ENCODE measurements around the gene IP6K1.
"Not testable (repeated sequence)": the region's sequence is repeated elsewhere in the genome, so short reads cannot be mapped to it uniquely, and the experiment has no call there.

IP6K1 gene

DNA sequence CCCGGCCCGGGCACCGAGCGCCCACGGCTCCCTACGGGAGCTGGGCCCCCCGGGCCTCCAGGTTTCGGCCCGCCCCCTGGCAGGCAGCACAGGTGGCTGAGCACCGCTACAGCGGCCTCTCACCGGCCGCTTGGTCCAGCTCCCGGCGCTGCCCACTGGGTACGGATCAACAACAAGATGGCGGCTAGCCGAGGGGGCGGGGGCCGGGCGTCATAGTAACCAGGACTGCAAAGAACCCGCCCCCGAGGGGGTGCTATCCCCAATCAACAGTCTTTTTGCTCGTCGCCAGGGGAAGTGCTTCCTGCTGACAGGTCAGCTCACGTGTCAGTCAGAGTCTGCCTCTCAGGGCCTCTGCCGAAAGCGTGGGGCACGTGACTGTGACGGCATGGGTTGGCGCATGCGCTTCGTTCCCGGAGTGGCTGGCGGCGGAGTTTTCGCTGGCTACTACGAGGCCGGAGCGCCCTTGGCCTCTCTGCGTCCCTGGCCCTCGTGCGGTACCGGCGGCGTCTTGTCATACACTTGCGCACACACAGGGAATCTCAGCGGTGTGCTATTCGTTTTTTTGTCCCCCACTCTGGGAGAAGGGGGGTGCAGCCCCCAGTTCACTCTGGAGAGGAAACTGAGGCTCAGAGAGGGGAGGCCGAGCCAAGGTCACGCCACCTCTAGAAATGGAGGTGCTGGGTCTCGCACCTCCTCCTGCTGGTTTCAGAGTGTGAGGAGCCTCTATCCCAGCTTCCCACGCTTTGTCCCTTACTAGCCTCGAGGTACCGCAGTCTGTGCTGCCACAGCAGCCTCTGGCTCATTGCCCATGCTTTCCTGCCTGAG is at the start of gene IP6K1:
Gene IP6K1 (minus strand): TSS at position 186 of the 825 bp plus-strand sequence. CDS start 38,502 bp downstream, outside the sequence.
- in situ Hi-C loops (cut with MboI; ENCODE audit: low sequenced_read_pairs) = no loop called here

DNA sequence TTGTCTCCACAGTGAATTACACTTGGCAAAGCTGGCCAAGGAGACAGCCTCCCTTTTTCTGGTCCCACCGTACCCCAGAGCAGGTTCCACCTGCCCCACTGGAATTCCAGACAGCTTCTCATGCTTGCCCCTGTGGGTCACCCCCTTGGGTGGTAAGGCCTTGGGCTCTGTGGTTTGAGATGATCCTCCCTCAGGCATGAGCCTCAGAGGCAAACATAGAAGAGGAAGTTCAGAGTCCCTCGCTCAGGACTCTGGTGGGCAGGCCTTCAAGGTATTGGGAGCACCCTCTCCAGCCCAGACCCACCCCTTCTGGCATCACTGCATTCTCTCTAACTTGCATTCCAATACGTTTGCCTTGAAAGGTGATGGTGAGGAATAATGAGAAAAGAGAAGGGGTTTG is 45.0 kb upstream of the IP6K1 start:
- in situ Hi-C loops (cut with MboI; ENCODE audit: low sequenced_read_pairs) = no loop called here

DNA sequence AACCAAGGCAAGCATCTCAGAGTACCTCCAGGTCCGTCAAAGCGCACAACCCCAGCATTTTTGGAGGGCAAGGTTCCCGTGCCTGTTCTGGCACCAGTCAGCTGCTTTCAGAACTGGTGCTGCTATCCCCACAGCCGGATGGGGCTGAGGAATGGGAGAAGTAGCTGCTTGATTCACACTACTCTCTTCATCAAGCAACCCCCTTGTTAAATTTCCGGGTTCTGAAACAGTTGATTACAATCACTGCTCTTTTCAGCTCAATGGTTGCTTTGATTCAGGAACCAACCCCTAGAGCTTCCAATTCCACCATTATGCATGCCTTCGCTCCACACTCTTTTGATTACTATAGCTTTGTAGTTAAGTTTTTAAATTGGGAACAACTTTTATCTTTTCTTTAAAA is 39.7 kb upstream of the IP6K1 start:
- in situ Hi-C loops (cut with MboI; ENCODE audit: low sequenced_read_pairs) = no loop called here

DNA sequence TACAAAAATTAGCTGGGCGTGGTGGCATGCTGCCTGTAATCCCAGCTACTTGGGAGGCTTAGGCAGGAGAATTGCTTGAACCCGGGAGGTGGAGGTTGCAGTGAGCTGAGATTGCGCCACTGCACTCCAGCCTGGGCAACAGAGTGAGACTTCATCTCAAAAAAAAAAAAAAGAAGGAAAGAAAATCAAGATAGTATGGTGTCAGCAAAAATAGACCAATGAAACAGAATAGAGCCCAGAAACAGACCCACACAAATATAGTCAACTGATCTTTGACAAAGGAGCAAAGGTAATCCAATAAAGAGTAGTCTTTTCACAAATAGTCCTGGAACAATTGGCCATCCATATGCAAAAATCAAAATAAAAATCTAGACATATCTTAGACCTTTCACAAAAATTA is 36.8 kb upstream of the IP6K1 start:
- in situ Hi-C loops (cut with MboI; ENCODE audit: low sequenced_read_pairs) = not testable (repeated sequence)

DNA sequence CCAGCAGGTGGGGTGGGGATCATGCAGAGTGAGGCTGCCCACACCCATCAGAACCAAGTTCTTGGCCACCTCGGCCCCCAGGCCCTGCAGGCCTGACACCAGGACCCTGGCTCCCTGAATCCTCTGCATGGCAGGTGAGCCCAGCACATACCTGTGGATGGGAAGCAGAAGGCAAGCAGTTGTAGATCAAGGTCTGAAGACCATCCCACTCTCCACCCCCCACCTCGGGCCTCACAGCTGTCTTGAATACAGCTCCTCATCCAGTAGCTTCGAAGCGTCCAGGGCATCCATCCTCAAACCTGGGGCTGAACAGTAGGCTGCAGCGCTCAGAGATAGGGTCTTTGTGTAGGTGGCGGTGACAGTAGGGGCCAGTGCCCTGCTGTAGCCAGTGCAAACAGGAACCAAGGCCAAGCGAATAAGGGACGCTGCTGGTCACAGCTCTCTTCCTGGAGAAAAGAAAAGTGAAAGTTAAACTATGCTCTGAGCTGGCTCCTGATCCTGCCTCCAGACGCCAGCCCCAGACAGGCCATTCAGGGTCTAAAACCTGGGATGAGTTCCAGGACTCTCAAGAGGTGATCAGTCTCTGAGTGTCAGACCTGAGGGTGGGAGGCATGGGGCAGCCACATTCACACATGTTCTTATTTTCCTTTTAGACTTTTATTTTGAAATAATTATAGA is 27.3 kb upstream of the IP6K1 start, which contains the start of gene UBA7:
Gene UBA7 (minus strand): TSS at position 457 of the 678 bp plus-strand sequence. CDS start 166 bp downstream, at position 291.
- in situ Hi-C loops (cut with MboI; ENCODE audit: low sequenced_read_pairs) = no loop called here

DNA sequence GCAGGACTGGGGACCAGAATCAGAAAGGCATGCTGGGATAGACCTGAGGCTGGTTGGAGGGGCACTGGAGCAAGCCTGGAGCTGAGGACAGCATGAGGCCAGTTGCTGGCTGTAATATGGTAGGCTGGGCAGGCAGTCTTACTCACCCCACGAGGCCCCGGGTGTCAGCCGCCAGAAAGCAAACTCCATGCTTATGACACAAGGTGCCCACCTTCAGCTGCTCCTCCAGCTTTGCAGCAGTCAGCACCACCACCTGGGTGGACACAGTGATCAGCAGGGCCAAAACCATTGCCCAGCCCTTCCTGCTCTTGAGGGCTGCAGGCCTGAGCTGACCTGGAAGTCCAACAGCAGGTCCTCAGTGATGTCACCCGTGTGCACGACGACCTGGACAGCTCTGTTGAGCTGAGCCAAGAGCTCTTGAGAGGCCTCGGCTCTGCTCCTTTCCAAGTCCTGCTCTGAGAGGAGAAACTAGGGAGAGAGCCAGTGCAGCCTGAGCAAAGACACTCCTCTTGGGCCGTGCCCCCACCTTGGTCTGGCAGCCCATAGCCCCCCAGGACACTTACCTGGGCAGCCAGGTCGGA is 26.7 kb upstream of the IP6K1 start:
- in situ Hi-C loops (cut with MboI; ENCODE audit: low sequenced_read_pairs) = no loop called here

DNA sequence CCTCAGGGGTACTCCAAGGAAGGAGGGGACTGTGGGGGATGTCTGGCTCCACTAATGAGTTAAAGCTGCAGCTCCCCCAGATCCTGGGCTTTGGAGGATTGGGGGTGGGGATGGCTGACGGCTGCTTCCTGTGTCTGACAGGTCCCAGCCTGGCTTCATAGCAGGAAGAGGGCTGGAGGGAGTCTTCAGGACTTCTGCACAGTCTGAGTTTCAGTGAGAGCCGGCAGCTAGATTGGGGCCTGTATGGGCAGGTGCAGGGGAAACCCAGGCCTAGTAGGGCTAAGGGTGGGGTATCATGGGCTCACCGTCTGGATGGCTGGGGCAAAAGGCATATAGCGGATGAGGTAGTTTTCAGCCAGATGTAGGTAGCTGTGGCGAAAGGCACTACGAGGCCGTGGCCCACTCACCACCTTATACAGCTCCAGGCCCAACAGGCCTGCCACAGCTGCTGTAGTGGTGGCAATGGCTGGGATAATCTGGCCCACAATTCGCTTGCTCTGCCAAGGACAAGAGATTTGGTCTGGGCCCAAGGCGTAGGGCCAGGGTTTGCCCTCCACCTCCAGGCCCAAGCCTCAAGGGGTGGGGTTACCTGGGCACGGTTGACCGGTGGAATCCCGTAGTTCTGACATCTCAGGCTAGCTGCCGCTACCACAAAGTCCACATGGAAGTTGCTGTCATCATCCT is 21.2 kb upstream of the IP6K1 start:
- in situ Hi-C loops (cut with MboI; ENCODE audit: low sequenced_read_pairs) = no loop called here

DNA sequence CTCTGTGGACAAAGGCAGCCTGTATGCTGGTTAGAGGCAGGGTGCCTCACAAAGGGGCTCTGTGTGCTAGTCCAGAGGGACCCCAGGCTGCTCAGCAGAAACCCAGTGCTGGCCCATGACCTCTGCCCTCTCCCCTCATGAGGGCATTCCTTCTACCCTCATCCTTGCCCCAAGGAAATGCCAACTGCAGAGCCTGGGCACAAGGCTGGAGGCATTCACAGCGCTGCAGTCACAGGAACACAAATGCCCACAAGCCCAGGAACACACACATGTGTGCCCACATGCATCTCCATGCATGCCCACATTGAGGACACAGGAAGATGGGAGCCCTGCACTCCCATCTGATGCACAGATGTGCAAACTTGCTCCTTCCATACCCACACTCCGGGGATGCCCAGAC is 20.5 kb upstream of the IP6K1 start:
- in situ Hi-C loops (cut with MboI; ENCODE audit: low sequenced_read_pairs) = no loop called here

DNA sequence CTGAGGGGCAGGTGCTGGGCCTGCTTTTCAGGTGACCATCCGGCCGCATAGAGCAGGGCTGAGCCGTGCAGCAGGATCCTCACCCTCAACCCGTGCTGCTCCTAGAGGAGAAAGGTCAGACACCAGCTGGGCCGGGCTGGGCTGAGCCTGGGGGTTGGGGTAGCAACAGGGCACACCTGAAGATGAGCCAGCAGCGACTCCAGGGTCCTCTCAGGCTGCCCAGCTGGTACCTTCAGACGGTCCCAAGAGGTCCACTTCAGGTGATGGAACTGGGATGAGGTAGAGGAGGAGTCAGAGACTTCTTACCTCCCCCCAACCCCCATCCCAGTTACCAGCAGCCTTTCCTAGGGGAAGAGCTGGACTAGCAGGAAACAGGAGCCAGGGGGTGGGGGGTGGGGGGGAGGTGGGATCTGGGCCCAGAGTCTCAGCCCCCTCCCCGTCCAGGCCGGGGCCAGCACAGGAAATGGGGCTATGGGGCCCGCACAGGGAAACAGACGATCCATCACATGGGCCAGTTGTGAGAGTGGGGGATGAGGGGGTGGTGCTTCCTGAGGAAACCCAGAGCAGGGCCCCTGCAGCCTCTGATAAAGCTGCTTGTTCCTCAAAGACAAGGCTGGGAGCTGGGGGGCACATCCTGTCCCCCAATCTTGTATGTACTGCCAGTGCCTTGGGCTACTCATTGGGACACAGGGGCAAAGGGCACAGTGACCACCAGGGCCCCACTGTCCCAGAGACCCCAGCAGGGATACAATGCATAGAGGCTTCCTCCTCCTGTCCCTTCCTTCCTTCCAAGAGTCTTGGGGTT is 19.8 kb upstream of the IP6K1 start:
- in situ Hi-C loops (cut with MboI; ENCODE audit: low sequenced_read_pairs) = no loop called here

DNA sequence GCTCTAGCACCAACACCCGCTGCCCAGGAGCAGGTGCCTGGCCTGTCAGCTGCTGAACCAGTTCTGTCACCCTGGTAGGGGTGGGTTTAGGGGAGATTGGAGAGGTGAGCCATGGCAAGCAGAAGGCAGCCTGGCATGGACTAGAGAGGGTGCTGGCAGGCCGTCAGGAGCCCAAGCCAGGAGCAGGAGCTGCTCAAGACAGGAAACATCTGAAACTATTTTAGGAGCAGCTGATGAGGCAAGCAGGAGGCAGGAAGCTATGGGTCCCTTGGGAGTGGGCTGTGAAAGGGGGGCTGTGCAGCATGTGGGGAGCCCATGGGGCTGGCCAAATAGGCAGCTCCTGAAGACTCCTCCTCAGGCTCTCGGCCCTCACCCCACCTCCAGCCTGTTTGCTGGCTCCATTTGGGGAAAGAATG is 19.0 kb upstream of the IP6K1 start:
- in situ Hi-C loops (cut with MboI; ENCODE audit: low sequenced_read_pairs) = no loop called here

DNA sequence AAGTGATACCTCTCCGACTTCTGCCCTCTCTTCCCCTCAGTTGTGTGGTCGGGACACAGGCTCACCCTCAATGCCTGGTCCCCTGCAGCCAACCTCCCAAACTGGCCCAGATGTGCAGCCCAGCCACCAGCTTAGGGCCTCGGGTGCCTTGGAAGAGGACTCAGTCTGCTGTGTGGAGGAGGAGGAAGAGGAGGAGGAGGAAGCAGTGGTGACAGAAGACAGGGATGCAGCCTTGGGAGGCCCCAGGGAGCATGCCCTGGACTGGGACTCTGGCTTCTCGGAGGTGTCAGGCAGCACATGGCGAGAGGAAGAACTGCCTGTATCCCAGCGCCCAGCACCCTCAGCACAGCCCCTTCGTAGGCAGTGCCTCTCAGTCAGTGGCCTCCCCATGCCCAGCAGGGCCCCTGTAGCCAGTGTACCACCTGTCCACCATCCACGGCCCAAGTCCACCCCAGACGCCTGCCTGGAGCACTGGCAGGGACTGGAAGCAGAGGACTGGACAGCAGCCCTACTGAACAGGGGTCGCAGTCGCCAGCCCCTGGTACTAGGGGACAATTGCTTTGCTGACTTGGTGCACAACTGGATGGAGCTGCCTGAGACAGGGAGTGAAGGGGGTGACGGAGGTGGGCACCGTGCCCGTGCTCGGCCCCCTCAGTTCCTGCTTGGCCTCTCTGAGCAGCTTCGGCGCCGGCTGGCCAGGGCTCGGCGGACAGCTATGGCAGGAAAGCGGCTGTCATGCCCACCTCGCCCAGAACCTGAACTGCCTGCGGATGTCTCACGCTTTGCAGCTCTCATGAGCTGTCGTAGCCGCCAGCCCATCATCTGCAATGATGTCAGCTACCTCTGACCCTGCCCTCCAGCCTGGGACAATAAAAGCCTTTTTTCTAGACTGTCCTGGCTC is 18.0 kb upstream of the IP6K1 start:
- in situ Hi-C loops (cut with MboI; ENCODE audit: low sequenced_read_pairs) = no loop called here

DNA sequence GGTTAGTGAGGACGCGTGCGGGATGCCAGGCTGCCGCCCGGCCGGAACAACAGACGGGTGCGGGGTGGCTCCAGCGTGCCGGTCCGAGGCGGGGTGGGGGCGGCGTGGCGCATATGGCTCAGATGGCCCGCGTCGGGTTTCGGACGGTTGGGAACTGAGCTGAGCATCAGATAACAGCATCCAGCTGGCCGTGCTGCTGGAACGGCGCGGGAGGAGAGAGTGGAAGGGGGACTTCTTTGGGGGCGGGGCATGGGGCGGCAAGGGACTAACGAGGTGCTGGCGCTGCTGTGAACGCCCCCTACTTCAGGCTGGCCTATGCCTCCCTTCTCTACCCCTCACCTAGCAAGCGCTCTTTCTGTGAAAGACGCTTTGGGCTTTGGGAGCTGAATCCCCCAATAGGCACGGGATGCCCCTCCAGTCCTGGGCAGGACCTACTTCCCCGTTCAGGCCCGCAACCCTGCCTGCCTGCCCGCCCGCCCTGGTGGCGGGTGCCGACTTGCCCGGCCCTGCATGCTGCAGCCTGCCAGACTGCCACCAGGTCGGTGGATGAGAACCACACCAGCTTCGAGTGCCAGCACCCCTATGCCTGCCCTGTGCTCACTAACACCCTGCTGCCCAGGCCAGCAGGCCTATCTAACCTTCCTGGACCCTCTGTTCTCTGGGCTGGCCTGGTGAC is 17.3 kb upstream of the IP6K1 start:
- in situ Hi-C loops (cut with MboI; ENCODE audit: low sequenced_read_pairs) = no loop called here

DNA sequence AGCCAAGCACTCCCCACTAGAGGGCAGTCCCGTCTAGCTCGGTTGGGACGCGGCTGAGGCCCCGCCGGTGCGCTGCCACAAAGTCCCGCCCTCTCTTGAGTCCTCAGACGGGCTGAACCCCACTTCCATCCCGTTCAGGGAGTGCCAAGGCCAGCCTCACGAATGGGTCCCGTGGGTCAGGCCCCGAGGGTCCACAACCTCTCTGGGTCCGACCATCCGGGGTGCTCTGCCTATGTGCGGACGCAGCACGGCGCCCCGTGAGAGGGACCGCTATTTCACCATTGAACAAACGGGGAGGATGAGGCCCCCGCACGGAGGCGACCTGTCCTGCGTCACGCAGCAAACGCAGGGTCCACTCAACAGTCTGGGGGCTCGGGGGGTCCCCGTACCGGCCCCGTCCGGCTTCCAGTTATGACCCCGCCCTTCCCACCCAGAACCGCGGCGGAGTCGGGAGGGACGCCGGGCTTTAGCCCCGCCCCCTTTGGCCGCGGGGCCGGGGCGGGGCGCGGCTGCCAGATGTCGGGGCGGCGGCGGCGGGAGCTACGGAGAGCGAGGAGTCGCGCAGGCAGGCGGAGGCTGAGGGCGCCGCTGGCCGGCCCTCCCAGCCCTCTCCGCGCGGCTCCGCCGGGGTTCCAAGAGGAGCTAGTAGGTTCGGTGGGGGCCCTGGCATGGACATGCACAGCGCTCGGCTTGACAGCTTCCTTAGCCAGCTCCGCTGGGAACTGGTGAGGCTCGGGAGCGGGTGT is 16.6 kb upstream of the IP6K1 start, which contains the start of gene INKA1:
Gene INKA1 (plus strand): TSS at position 543 of the 746 bp plus-strand sequence. CDS start 132 bp downstream, at position 675.
- in situ Hi-C loops (cut with MboI; ENCODE audit: low sequenced_read_pairs) = no loop called here

DNA sequence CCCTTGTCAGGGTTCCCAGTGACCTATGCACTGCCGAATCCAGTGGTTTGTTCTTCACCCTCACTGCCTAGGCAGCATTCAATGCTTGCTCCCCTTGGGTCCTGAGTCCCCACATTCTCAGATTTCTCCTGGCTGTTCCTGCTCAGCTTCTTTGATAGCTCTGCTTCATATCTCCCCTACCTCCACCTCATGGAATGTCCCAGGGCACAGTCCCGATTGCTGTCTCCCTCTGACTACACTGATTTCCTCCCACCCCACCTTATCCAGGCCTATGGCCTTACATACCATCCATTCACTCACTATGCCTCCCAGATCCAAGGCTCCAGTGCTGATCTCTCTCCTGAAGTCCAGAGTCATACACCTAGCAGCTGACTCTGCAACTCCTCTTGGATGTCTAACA is 14.8 kb upstream of the IP6K1 start:
- in situ Hi-C loops (cut with MboI; ENCODE audit: low sequenced_read_pairs) = no loop called here

DNA sequence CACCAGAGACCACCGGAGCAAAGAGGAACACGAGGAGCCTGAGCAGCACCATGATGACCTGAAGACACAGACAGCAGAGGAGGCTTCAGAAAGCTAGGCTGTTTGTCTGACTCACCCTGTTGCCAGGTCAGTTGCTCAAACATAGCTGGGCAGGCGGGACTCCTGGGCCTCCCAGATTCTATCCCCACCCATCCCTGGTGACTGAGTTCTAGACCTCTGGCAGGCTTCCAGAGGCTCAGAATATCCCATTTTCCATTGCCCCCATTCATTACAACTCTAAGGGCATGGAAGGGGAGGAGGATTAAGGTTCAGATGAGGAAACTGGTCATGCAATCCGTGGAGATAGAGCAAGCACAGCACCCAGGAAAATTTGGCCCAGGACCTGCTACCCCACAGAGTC is 13.4 kb upstream of the IP6K1 start, which contains the start of gene CDHR4:
Gene CDHR4 (minus strand): TSS at position 113 of the 400 bp plus-strand sequence. CDS start 61 bp downstream, at position 52.
- in situ Hi-C loops (cut with MboI; ENCODE audit: low sequenced_read_pairs) = no loop called here

DNA sequence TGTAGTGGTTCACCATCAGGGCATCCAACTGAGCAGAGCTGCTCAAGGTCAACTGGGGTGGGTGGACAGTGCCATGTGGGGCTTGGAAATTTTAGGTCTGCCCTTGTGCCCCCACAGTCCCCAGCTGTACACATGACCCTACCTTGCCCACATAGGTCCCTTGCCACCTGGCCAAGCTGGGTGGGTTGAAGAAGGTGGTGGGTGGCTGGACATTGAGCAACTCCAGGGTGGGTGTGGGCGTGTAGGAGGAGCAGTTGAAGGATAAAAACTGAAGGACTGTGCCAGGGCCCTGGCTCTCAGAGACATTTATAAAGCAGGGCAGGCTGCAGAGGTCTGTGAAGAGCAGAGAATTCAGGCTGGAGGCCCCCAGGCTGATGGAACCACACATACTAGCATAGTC is 12.8 kb upstream of the IP6K1 start:
- in situ Hi-C loops (cut with MboI; ENCODE audit: low sequenced_read_pairs) = no loop called here

DNA sequence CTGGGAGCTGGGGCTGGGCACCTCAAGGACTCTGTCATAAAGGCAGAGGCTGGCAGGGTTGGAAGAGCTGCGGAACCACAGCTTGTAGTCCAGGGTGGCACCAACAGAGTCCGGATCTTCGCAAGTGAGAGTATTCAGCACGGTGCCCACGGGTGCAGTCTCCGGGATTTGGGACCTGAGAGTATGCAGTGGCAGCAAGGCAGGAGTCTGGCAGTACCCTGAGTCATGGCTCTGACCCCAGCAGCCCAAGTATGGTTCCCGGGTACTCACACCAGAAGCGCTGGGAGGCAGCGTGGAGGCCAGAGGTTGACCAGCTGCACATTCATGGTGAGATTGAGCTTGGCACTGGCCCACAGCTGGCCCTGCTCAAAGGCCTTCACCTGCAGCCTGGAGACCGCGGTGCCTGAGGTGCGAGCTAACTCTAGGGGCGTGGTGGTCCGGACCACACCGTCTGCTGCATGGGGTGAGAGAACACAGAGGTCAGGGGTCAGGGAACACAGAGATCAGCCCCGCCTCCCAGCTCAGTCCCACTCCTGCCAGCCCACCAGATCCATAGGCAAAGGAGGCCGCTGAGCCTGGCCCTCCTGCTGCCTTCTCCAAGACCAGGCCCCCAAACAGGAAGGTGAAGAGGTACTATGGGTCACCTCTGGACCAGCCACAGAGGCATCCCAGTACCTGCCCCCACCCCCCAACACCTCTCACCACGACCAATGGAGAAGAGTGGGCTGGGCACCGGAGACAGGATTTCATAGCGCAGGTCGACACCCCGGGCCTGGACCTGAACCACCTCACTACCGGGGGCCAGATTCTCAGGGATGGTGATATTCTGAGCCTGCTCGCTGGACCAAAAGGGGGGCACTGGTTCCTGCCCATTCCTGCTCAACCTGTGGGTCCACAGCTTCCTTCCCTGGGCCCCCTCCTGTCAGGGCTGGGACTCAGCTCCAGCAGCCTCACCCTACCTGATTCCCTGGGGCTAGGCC is 8.9 kb upstream of the IP6K1 start:
- in situ Hi-C loops (cut with MboI; ENCODE audit: low sequenced_read_pairs) = no loop called here

Measured in HL-60/S4 treated with retinoic acid at 250 ng/mL for 4 days and 3 days (cell line).